COLO829 (cell line): ENCODE data around the gene HIVEP3.

Experiments
- DNase-seq: peaks from one replicate; pipeline ENCODE4 v3.0.0; 2012; ENCODE audit warnings: low spot score

Gene HIVEP3

GRCh38 chr1:41582004-41582325 lies 336.8 kb downstream of the HIVEP3 start:
- DNase-seq, result no peak

- DNase-seq, result no peak
These were observed 337.3 kb downstream of the HIVEP3 start for GRCh38 chr1:41581216-41582003.

GRCh38 chr1:41580520-41581172 lies 338.1 kb downstream of the HIVEP3 start:
- DNase-seq, result no peak

GRCh38 chr1:41580021-41580420 lies 338.7 kb downstream of the HIVEP3 start:
- no peak for DNase-seq

- peak; percentile 30 for DNase-seq
These were observed 339.9 kb downstream of the HIVEP3 start for GRCh38 chr1:41578712-41579335.

GRCh38 chr1:41576620-41577019 lies 342.1 kb downstream of the HIVEP3 start:
- no peak for DNase-seq

GRCh38 chr1:41576206-41576605 lies 342.5 kb downstream of the HIVEP3 start:
- DNase-seq, result no peak

- no peak for DNase-seq
These were observed 343.9 kb downstream of the HIVEP3 start for GRCh38 chr1:41574842-41575241.

GRCh38 chr1:41573785-41574713 lies 344.7 kb downstream of the HIVEP3 start:
- DNase-seq, result peak; percentile 60

GRCh38 chr1:41573194-41573593 lies 345.5 kb downstream of the HIVEP3 start:
- no peak for DNase-seq

- DNase-seq, result no peak
These were observed 346.5 kb downstream of the HIVEP3 start for GRCh38 chr1:41572224-41572623.

- DNase-seq, result no peak
These were observed 347.7 kb downstream of the HIVEP3 start for GRCh38 chr1:41571041-41571440.

GRCh38 chr1:41568204-41568603 lies 350.5 kb downstream of the HIVEP3 start:
- DNase-seq, result no peak

- no peak for DNase-seq
These were observed 351.8 kb downstream of the HIVEP3 start for GRCh38 chr1:41566969-41567368.

GRCh38 chr1:41566274-41566885 lies 352.3 kb downstream of the HIVEP3 start:
- no peak for DNase-seq

GRCh38 chr1:41564741-41565475 lies 353.8 kb downstream of the HIVEP3 start:
- no peak for DNase-seq

GRCh38 chr1:41562328-41562727 lies 356.4 kb downstream of the HIVEP3 start:
- DNase-seq, result no peak

- no peak for DNase-seq
These were observed 357.8 kb downstream of the HIVEP3 start for GRCh38 chr1:41560931-41561330.

GRCh38 chr1:41560496-41560895 lies 358.2 kb downstream of the HIVEP3 start:
- no peak for DNase-seq

GRCh38 chr1:41559331-41559730 lies 359.4 kb downstream of the HIVEP3 start:
- DNase-seq, result no peak

GRCh38 chr1:41558761-41559171 lies 360.0 kb downstream of the HIVEP3 start:
- no peak for DNase-seq
